ENCODE measurements around the gene OSBPL3.

- peak; percentile 46 for TF ChIP-seq EZH2 (IDR thresholded peaks at IDR 0.05; ENCODE audit: borderline replicate concordance, insufficient read depth, low read depth, low read length, poor library complexity, severe bottlenecking)
- TF ChIP-seq CTCF (IDR thresholded peaks at IDR 0.05) = no peak
Observed at GRCh38 chr7:24756545-24757352, 223.2 kb downstream of the OSBPL3 start.

Data from B cell (primary cell).